Gastrocnemius medialis (tissue), 4 donors: ENCODE results near the gene USP5.

ENCODE experiments used
- CTCF ChIP-seq, 5 experiments: fragments of 450-650 bp in 3 of 5; fragments of 200-600 bp in 2 of 5; sonication (generic) in 2 of 5; IDR thresholded peaks in 4 of 5; conservative IDR thresholded peaks in 1 of 5; 1 replicate in 4 of 5; 2 replicates in 1 of 5; pipeline ENCODE4 v1.5.1; 2016 to 2019; ENCODE audit warnings: antibody characterized with exemption in 5 of 5, mild to moderate bottlenecking in 3 of 5, moderate library complexity in 3 of 5
- POLR2A ChIP-seq, 2 donors: fragments of 450-650 bp; IDR thresholded peaks; one replicate each; pipeline ENCODE4 v1.6.1; 2017; ENCODE audit warnings: antibody characterized with exemption in 2 of 2, mild to moderate bottlenecking in 2 of 2, moderate library complexity in 2 of 2

GRCh38 chr12:6834873-6835272 is 17.1 kb upstream of the USP5 start:
- no peak for TF ChIP-seq CTCF (IDR thresholded peaks at IDR 0.05 in 4 of 5, conservative IDR thresholded peaks at IDR 0.05 in 1 of 5)
- TF ChIP-seq POLR2A (IDR thresholded peaks at IDR 0.05): no peak
